Astrocyte (in vitro differentiated cells and primary cell): Measurements from ENCODE around the gene PNPLA6. TPM values are rescaled to one million over a fixed set of nuclear protein-coding genes. Genes with fewer than 3 reads are reported as not detected.

ENCODE experiments used
- DNase-seq: peaks from one replicate; pipeline ENCODE4 v3.0.0-alpha.2; 2010; ENCODE audit warnings: low read depth
- FAIRE-seq: peaks from 2 replicates; lab custom pipeline; 2011; peaks lifted over from hg19 to GRCh38; lab: Jason Lieb, UNC
- H2AFZ ChIP-seq: 2 replicates; pipeline ENCODE4 v1.6.0; 2012; ENCODE audit warnings: low read depth, low read length, inconsistent platforms
- H3K27ac ChIP-seq: 2 replicates; pipeline ENCODE4 v1.5.1; 2011; ENCODE audit warnings: low read depth, low read length, inconsistent platforms
- H3K27me3 ChIP-seq: 2 replicates; pipeline ENCODE4 v1.6.0; 2011; ENCODE audit warnings: low read length, inconsistent platforms; ENCODE audit not compliant: insufficient read depth
- H3K36me3 ChIP-seq: 2 replicates; pipeline ENCODE4 v1.5.1; 2011; ENCODE audit warnings: low read length, inconsistent platforms; ENCODE audit not compliant: insufficient read depth
- H3K4me1 ChIP-seq: 2 replicates; pipeline ENCODE4 v1.5.1; 2011; ENCODE audit warnings: low read length, inconsistent platforms; ENCODE audit not compliant: insufficient read depth
- H3K4me2 ChIP-seq: 2 replicates; pipeline ENCODE4 v1.6.0; 2012; ENCODE audit warnings: low read length, inconsistent platforms
- H3K4me3 ChIP-seq: 2 replicates; pipeline ENCODE4 v1.5.1; 2011; ENCODE audit warnings: low read depth, mild to moderate bottlenecking, low read length, inconsistent platforms; ENCODE audit not compliant: insufficient read depth
- H3K79me2 ChIP-seq: 2 replicates; pipeline ENCODE4 v1.6.0; 2012; ENCODE audit warnings: mild to moderate bottlenecking, low read length, inconsistent platforms; ENCODE audit not compliant: insufficient read depth
- H3K9ac ChIP-seq: 2 replicates; pipeline ENCODE4 v1.6.0; 2012; ENCODE audit warnings: mild to moderate bottlenecking, low read length, inconsistent platforms
- H3K9me3 ChIP-seq: 2 replicates; pipeline ENCODE4 v1.5.1; 2012; ENCODE audit warnings: low read depth, mild to moderate bottlenecking, low read length, inconsistent platforms; ENCODE audit not compliant: insufficient read depth
- H4K20me1 ChIP-seq: 2 replicates; pipeline ENCODE4 v1.6.0; 2012; ENCODE audit warnings: low read length, inconsistent platforms; ENCODE audit not compliant: insufficient read depth
- H3K27ac Mint-ChIP-seq: one replicate; pipeline ENCODE4 v1.8.0; 2021; ENCODE audit warnings: mild to moderate bottlenecking, mixed read lengths; ENCODE audit not compliant: unreplicated experiment
- H3K27me3 Mint-ChIP-seq: one replicate; pipeline ENCODE4 v1.8.0; 2021; ENCODE audit warnings: low read depth, mixed read lengths; ENCODE audit not compliant: unreplicated experiment
- H3K36me3 Mint-ChIP-seq: one replicate; pipeline ENCODE4 v1.8.0; 2021; ENCODE audit warnings: low read depth, mixed read lengths; ENCODE audit not compliant: unreplicated experiment
- H3K4me1 Mint-ChIP-seq: one replicate; pipeline ENCODE4 v1.8.0; 2021; ENCODE audit warnings: low read depth, mixed read lengths; ENCODE audit not compliant: unreplicated experiment
- H3K4me3 Mint-ChIP-seq: one replicate; pipeline ENCODE4 v1.8.0; 2021; ENCODE audit warnings: mild to moderate bottlenecking, moderate library complexity, mixed read lengths; ENCODE audit not compliant: unreplicated experiment
- H3K9me3 Mint-ChIP-seq: one replicate; pipeline ENCODE4 v1.8.0; 2021; ENCODE audit warnings: mild to moderate bottlenecking, mixed read lengths; ENCODE audit not compliant: unreplicated experiment
- EZH2 ChIP-seq: IDR thresholded peaks from 2 replicates; pipeline ENCODE4 v1.6.1; 2012; ENCODE audit warnings: mild to moderate bottlenecking, low read length, inconsistent platforms; ENCODE audit not compliant: insufficient read depth
- total RNA-seq: library from RNA; stranded (reverse); gene quantifications from 2 replicates; pipeline ENCODE4 v1.2.1, GENCODE V29; 2021
- TF ChIP-seq, protein P1 (sequence below): IDR thresholded peaks from 2 replicates; pipeline ENCODE4 v1.5.1; 2011; ENCODE audit warnings: low read depth, mild to moderate bottlenecking, inconsistent platforms, low read length, moderate library complexity; ENCODE audit not compliant: insufficient read depth

Gene PNPLA6
- total RNA-seq, 1 donor from 2014 or later, result 90.2 TPM

DNA sequence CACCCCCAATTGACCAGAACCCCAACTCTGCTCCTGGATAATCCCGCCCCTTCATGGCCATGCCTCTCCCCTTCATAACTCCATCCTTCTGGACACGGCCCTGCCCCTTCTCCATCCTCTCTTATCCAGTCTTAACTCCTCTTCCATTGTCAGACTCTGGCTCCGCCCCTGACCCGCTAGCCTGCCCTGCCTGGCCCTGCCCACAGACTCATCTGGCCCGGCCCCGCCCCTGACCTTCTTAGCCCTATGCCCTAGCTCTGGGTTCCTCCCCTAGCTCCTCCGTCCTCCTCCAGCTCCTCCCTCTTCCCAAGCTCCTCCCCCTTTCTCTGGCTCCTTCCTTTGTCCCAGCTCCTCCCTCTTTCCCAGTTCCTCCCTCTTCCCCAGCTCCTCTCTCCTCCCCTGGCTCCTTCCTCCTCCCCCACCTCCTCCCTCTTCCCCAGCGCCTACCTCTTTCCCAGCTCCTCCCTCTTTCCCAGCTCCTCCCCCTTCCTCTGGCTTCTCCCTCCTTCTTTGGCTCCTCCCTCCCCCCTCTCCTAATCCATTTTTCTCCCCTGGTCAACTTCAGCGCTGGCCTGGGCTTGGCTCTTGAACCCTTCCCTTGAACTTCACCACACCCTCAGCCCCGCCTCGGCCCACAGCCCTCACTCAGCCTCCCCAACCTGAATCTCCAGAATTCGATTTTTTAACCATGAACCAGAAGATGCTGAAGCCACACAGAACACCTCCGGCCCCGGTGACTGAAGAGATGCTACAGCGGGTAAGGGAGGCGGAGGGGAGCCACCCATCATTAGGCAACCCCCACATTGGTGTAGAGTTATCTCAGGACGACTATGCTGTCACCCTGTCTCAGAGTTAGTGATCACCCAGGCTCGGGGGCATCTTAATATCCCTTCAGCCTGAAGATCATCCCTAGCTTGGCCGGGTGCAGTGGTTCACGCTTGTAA, 28.9 kb upstream of the PNPLA6 start:
- Histone ChIP-seq H3K27me3 (peaks cover 6% of the 10 kb centered on the region), H3K27ac (no peak overlapping the region), H3K4me2 (peak overlapping the region; percentile 32), H3K9me3 (no peaks in the 10 kb centered on the region), H3K79me2 (no peaks in the 10 kb centered on the region), H2AFZ (peak overlapping the region; percentile 55), H4K20me1 (no peaks in the 10 kb centered on the region), H3K4me1 (no peaks in the 10 kb centered on the region), H3K4me3 (no peak overlapping the region), H3K9ac (no peak overlapping the region), H3K36me3 (no peaks in the 10 kb centered on the region)
- FAIRE-seq, result no peak
- peaks cover 1% of the 10 kb centered on the region for H3K9me3 Mint-ChIP-seq
- no peaks in the 10 kb centered on the region for H3K4me1 Mint-ChIP-seq
- DNase-seq, result peak; percentile 68
- H3K4me3 Mint-ChIP-seq, result peak overlapping the region; percentile 34
- no peaks in the 10 kb centered on the region for H3K36me3 Mint-ChIP-seq
- TF ChIP-seq EZH2, result no peak
- TF ChIP-seq, protein P1, sequence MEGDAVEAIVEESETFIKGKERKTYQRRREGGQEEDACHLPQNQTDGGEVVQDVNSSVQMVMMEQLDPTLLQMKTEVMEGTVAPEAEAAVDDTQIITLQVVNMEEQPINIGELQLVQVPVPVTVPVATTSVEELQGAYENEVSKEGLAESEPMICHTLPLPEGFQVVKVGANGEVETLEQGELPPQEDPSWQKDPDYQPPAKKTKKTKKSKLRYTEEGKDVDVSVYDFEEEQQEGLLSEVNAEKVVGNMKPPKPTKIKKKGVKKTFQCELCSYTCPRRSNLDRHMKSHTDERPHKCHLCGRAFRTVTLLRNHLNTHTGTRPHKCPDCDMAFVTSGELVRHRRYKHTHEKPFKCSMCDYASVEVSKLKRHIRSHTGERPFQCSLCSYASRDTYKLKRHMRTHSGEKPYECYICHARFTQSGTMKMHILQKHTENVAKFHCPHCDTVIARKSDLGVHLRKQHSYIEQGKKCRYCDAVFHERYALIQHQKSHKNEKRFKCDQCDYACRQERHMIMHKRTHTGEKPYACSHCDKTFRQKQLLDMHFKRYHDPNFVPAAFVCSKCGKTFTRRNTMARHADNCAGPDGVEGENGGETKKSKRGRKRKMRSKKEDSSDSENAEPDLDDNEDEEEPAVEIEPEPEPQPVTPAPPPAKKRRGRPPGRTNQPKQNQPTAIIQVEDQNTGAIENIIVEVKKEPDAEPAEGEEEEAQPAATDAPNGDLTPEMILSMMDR, result no peak
- H3K27me3 Mint-ChIP-seq, result peaks cover 38% of the 10 kb centered on the region
- H3K27ac Mint-ChIP-seq, result no peak overlapping the region

DNA sequence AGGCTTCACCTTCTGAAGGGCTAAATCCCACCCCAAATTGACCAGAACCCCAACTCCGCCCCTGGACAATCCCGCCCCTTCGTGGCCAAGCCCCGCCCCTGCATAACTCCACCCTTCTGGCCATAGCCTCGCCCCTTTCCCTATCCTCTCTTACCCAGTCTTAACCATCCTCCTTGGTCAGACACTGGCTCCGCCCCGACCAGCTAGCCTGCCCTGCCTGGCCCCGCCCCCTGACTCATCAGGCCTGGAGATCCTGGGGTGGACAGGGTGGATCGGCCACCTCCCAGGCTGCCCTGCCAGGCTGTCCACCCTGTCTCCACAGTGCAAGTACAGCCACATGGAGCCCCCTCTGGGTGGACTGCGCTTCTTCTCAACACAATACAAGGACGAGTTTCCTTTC, 27.6 kb upstream of the PNPLA6 start:
- H3K36me3 ChIP-seq, result no peaks in the 10 kb centered on the region
- H2AFZ ChIP-seq, result peak overlapping the region; percentile 23
- no peak overlapping the region for H3K4me2 ChIP-seq
- H3K36me3 Mint-ChIP-seq, result no peaks in the 10 kb centered on the region
- H3K9me3 Mint-ChIP-seq, result peaks cover 1% of the 10 kb centered on the region
- DNase-seq, result peak; percentile 65
- H3K4me1 Mint-ChIP-seq, result no peaks in the 10 kb centered on the region
- no peak for FAIRE-seq
- no peak overlapping the region for H3K4me3 ChIP-seq
- H3K9ac ChIP-seq, result no peak overlapping the region
- no peaks in the 10 kb centered on the region for H3K9me3 ChIP-seq
- no peaks in the 10 kb centered on the region for H3K4me1 ChIP-seq
- no peaks in the 10 kb centered on the region for H3K79me2 ChIP-seq
- H3K27ac Mint-ChIP-seq, result no peak overlapping the region
- H3K4me3 Mint-ChIP-seq, result no peak overlapping the region
- no peaks in the 10 kb centered on the region for H4K20me1 ChIP-seq
- peaks cover 3% of the 10 kb centered on the region for H3K27me3 ChIP-seq
- H3K27ac ChIP-seq, result no peak overlapping the region
- TF ChIP-seq, protein P1, result no peak
- no peak for TF ChIP-seq EZH2
- peaks cover 29% of the 10 kb centered on the region for H3K27me3 Mint-ChIP-seq

DNA sequence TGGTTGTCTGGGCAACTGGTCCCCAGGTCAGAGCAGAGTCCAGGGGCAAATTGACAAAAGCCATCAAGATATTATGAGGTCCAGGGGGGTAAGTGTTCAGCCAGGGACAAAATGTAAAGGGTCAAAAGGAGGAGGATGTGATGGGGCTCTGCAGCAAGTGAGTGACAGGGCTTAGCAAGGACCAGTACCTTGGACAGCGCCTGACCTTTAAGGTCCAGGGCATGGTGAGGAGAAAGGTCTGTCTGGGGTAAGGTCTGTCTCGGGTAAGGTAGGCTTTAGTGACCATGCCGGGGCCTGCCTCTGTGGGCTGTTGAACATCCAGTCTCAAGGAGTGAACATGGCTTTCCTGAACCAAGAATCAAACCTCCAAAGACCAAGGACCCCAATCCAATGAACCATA, 25.9 kb upstream of the PNPLA6 start:
- Histone ChIP-seq H3K9ac (no peak overlapping the region), H3K27ac (no peak overlapping the region), H3K27me3 (peaks cover 3% of the 10 kb centered on the region), H2AFZ (no peak overlapping the region), H3K4me3 (no peak overlapping the region), H4K20me1 (no peaks in the 10 kb centered on the region), H3K4me2 (no peak overlapping the region), H3K9me3 (no peaks in the 10 kb centered on the region), H3K4me1 (no peaks in the 10 kb centered on the region), H3K79me2 (no peaks in the 10 kb centered on the region), H3K36me3 (no peaks in the 10 kb centered on the region)
- H3K4me1 Mint-ChIP-seq, result no peaks in the 10 kb centered on the region
- H3K9me3 Mint-ChIP-seq, result peaks cover 1% of the 10 kb centered on the region
- H3K36me3 Mint-ChIP-seq, result no peaks in the 10 kb centered on the region
- H3K27ac Mint-ChIP-seq, result no peak overlapping the region
- no peak for FAIRE-seq
- no peak for TF ChIP-seq EZH2
- TF ChIP-seq, protein P1, result no peak
- DNase-seq, result no peak
- peaks cover 22% of the 10 kb centered on the region for H3K27me3 Mint-ChIP-seq
- no peak overlapping the region for H3K4me3 Mint-ChIP-seq
